SIG-M5 treated with dmso at 0.1 percent for 504 hours (cell line): Measurements from ENCODE around the gene CFAP69.
A peak's percentile ranks its signal among the peaks of the same experiment; 100 is the strongest.

ENCODE experiments used
- DNase-seq: peaks from one replicate; lab custom pipeline; 2025; ENCODE audit not compliant: unreplicated experiment; lab: John Stamatoyannopoulos, UW

The CFAP69 gene

GRCh38 chr7:90270431-90271178 is 25.6 kb downstream of the CFAP69 start:
- no peak for DNase-seq

DNA sequence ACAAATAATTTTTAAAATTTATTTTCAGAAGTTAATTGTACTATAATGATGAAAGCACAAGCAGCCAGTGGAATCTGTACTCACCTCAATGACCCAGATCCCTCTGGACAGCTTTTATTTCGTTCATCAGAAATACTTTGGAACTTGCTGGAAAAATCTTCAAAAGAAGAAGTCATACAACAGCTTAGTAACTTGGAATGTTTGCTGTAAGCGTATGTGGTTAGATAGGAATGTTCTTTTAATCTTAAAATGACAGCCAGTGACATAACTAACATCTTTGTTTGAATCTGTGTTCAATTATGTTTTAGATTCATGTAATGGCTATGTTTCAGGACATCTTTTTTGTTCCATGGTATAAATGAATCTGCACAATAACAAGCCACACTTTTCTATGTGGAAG is 26.8 kb downstream of the CFAP69 start:
- no peak for DNase-seq

- no peak for DNase-seq
These were observed 27.3 kb downstream of the CFAP69 start for GRCh38 chr7:90272242-90272641.

- no peak for DNase-seq
These were observed 29.2 kb downstream of the CFAP69 start for GRCh38 chr7:90274161-90274560.

DNA sequence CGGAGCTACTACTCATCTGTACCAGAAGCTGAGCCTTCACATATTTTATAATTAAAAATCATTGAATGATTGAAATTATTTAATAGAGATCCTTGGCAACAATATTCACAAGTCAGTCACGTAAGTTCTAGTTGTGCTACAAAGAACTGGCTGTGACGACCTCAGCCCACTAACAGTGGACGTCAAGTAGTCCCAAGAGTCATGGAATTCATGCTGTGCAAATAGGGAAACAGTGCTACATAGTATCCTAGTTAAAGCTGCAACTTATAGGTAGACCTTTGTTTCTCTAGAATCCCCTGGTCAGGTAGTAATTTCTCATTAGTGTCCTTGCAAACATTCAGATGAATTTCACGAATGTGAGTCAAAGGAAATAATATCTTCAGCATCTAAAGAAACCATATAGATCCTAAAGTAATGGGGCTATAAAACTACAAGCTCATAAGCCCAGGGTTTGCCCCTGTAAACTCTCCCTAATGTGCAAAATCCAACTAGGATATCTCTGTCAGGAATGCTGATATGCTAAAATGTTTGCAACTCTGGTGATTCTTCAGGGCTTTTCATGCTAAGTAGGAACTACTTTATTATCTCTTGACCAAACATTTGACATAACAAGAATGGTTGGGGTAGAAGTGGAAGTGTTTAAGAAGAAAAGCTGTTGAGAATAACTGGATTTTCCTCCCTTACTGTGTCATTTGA is 31.2 kb downstream of the CFAP69 start:
- no peak for DNase-seq

- DNase-seq: no peak
These were observed 43.2 kb downstream of the CFAP69 start for GRCh38 chr7:90288154-90288553.

DNA sequence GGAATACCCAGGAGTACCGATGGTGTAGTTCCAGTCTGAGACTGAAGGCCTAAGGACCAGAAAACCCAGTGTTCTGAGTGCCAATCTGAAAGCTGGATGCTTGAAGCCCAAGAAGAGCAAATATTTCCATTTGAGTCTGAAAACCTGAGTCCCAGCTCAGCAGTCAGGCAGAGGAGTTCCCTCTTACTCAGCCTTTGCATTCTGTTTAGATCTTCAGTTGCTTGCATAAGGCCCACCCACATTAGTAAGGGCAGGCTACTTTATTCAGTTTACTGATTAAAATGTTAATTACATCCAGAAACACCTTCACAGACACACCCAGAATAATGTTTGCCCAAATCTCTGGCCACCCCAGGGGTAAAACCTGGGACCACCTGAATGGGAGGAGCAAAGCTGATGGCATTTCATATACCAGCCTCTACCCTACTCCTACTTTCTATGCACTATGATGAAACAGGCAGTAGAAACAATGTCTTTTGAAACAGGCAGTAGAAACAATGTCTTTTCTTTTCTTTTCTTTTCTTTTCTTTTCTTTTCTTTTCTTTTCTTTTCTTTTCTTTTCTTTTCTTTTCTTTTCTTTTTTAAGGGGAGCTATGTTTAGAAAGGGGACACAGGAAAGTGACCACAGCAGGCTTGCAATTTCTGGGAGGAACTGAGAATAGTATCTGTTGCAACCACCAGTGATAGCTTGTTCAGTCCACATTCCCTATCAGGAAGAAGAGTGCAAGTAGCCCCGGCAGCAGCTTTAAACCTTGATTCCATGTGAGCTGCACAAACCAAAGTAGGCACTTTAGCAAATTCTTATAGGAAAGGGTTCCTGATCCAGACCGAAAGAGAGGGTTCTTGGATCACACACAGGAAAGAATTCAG is 45.5 kb downstream of the CFAP69 start:
- peak; percentile 33 for DNase-seq

DNA sequence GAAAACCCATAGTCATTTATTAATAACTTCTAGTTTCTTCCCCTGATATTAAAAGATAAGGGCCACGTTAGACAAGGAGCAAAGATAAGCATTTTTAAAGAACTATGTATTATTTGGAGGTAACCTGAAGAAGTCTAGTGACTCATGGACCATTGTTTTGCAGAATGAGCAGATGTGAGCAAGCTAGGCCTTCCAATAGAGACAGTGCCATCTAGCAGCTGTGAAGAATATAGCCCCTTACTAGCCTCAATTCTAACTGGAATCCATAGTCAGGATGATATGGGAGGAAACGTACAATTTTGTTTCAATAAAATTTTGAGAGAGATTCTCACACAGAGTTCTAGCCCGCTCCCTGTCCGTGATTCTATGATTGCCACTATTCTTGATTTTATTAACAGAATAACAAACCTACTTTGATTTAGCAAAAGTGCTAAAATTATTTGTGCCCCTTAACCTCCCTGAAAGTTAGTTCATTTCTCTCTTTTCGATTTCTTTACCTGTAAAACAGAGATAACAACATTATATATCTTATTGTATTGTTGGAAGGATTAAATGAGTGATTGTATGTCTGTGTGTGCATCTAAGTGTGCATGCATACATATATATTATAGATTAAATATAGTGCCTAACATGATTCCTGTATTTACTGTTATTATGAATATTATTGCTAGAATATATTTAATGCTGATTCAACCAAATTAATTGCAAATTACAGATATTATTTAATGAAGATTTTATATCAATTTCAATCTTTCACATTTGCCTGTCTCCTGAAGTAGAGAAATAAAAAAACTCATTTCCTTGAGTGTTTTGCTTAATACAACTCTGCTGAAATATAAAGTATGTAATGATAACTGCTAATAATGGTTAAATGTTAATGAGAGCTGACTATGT is 53.4 kb downstream of the CFAP69 start:
- DNase-seq: peak; percentile 59

DNA sequence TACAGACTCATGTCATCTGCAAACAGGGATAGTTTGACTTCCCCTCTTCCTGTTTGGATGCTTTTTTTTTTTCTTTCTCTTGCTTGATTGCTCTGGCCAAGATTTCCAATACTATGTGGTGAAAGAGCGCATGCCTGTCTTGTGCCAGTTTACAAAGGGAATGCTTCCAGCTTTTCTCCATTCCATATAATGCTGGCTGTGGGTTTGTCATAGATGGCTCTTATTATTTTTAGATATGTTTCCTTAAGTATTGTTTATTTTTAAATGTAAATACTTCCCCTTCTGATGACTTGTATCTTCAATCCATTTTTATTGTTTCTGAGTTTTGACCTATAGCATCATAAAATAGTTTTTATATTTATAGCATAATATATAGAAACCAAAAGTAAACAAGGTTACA is 58.3 kb downstream of the CFAP69 start:
- no peak for DNase-seq

GRCh38 chr7:90309872-90310271 is 64.9 kb downstream of the CFAP69 start:
- no peak for DNase-seq

- no peak for DNase-seq
These were observed 66.2 kb downstream of the CFAP69 start for GRCh38 chr7:90311175-90311574.

DNA sequence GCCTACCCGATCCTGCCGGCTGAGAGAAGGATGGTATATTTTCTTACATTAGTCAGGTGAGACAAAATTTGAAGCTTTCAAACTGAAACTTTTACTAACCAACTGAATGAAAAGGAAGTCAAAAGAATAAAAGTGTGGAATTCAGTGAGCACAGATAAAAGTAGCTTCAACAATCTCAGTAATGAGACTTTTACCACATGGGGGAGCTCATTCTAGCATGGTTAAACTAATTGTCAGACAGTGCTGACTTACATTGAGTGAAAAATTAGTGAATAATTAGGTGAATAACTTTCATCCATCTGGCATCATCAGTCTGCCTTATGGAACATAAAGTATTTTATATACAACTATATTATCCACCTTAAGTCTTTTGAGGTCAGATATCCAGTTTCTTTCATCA is 67.8 kb downstream of the CFAP69 start:
- peak; percentile 7 for DNase-seq

GRCh38 chr7:90313907-90314306 is 68.9 kb downstream of the CFAP69 start:
- DNase-seq: no peak

- no peak for DNase-seq
These were observed 75.0 kb downstream of the CFAP69 start for GRCh38 chr7:90320014-90320413.

- no peak for DNase-seq
These were observed 75.4 kb downstream of the CFAP69 start for GRCh38 chr7:90320418-90320800.

DNA sequence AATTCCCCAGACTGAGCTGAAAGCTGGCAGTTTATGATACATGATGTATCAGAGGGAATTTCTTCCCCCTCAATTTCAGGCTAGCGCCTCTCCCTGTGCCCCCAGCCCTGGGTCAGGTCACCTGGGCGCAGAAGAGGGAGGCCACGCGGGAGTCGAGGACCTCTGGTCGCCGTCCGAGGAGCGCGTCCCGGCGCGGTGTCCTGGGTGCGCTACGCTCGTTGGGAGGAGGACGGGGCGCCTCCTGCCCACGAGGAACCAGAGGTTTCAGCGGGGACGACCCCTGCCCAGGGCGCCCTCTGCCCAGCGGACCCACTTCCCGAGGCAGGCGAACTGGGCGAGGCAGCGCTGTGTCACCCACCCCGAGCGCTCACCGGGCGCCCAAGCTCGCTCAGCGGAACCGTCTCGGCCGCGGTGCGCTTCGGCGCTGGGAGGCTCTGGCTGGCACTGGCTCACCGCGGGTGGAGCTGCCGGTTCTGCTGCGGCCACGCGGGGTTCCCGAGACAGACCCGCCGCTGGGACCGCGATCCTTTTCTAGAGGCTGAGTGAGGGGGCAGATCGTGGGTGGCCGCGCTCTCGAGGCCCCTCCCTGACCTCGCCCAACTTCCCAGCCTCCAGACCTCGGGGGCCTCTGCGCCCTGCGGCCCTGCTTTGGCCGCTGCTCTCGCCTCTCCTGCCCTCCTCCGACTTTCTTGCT is 76.0 kb downstream of the CFAP69 start, which contains the start of gene FAM237B:
Gene FAM237B (minus strand): TSS at position 504 of the 694 bp plus-strand sequence. CDS start 1,556 bp downstream, outside the sequence.
- no peak for DNase-seq

- no peak for DNase-seq
These were observed 77.9 kb downstream of the CFAP69 start for GRCh38 chr7:90322837-90323236.

GRCh38 chr7:90326500-90326899 is 81.5 kb downstream of the CFAP69 start:
- DNase-seq: no peak

DNA sequence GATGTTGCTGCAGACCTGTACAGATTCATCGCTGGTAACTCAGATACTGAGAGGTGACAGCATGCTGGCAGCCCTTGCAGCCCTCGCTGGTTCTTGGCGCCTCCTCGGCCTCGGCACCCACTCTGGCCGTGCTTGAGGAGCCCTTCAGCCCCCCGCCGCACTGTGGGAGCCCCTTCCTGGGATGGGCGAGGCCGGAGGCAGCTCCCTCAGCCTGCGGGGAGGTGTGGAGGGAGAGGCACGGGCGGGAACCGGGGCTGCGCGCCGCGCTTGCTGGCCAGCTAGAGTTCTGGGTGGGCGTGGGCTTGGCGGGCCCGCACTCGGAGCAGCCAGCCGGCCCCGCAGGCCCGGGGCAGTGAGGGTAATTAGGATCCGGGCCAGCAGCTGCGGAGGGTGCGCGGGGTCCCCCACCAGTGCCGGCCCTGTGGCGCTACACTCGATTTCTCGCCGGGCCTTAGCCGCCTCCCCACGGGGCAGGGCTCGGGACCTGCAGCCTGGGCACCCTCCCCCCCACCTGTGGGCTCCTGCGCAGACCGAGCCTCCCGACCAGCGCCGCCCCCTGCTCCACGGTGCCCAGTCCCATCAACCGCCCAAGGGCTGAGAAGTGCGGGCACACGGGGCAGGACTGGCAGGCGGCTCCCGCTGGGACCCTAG is 89.3 kb downstream of the CFAP69 start:
- DNase-seq: no peak
